ENCODE measurements around the gene SYNRG. TPM values are rescaled to one million over a fixed set of nuclear protein-coding genes. Genes with fewer than 3 reads are reported as not detected.

Gene SYNRG
- total and polyA plus RNA-seq, 9 donors = 10.9 to 40.0 (median 31.1) TPM

DNA sequence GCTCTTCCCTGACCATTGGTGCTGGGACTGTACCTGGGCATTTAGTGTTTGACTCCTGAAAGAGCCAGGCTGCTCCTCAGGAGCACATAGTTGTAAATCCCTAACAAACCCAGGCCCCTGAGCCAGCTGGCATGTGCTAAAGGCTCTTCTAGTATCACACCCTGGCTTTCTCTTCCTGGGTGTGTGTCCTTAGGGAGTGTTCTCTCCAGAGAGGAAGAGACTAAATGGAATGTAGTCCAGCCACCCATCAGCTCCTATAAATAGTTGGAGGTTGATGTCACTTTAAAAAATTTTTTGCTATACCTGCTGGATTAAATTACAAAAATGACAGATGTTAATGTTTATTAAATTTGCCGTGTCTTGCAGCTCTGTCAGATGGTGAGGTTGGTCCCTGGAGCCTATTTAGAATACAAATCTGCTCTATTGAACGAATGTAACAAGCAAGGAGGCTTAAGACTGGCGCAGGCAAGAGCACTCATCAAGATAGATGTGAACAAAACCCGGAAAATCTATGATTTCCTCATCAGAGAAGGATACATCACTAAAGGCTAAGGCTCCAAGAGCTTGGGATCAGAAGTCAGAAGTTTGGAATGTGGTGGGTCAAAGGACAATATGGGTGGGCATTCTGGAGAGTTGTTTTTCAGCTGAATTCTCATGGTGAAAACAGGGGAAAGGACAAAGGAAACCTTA is 132.6 kb downstream of the SYNRG start:
- Histone ChIP-seq H3K4me1 (ENCODE audit: insufficient read depth) (no peaks in the 10 kb centered on the region), H3K27ac (no peak overlapping the region), H3K4me3 (no peak overlapping the region), H3K36me3 (no peaks in the 10 kb centered on the region), H3K9me3 (no peaks in the 10 kb centered on the region), H3K27me3 (no peaks in the 10 kb centered on the region)
- intact Hi-C loops (cut with DNase I) = no loop called here
- TF ChIP-seq POLR2A (IDR thresholded peaks at IDR 0.05) (no peak), EP300 (IDR thresholded peaks at IDR 0.05) (no peak)
- TF ChIP-seq, protein P1, sequence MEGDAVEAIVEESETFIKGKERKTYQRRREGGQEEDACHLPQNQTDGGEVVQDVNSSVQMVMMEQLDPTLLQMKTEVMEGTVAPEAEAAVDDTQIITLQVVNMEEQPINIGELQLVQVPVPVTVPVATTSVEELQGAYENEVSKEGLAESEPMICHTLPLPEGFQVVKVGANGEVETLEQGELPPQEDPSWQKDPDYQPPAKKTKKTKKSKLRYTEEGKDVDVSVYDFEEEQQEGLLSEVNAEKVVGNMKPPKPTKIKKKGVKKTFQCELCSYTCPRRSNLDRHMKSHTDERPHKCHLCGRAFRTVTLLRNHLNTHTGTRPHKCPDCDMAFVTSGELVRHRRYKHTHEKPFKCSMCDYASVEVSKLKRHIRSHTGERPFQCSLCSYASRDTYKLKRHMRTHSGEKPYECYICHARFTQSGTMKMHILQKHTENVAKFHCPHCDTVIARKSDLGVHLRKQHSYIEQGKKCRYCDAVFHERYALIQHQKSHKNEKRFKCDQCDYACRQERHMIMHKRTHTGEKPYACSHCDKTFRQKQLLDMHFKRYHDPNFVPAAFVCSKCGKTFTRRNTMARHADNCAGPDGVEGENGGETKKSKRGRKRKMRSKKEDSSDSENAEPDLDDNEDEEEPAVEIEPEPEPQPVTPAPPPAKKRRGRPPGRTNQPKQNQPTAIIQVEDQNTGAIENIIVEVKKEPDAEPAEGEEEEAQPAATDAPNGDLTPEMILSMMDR (IDR thresholded peaks at IDR 0.05) = no peak
- no peak for DNase-seq
- WGBS, 3 donors = 65 to 72% (median 68%) methylated on average over 4 of the region's 4 CpGs

DNA sequence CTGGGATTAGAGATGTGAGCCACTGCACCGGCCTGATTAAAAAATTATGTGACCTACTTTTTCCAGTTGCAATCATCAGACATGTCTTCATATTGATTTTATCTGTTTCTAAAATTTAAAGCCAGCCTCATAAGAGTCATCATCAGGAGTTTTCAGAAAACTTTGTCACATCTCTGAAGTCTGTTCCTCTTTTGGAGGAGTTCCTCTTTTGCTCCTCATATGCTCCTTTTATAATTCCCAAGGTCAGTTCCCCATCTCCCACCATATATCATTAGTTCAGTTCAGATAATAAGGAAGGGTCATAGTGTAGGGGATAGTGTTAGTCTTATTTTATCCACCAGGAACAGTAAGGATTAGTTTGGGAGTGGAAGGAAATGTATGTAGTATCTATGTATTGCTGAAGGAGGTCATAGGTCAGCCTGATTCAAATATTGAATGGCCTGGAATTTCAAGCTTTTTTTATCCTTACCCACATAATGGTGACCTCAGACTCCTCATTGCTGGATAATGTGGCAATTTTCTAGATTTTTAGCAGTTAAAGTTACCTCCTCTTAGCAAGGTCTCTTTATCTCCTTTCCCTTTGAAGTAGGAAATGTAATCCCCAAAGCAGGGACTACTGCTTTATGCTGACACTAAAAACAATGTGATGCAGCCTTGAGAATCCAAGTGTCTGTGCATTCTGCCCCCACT is 133.3 kb downstream of the SYNRG start:
- no peak for TF ChIP-seq POLR2A (IDR thresholded peaks at IDR 0.05)
- no peak for TF ChIP-seq EP300 (IDR thresholded peaks at IDR 0.05)
- TF ChIP-seq, protein P1 (IDR thresholded peaks at IDR 0.05) = no peak
- intact Hi-C loops (cut with DNase I) = no loop called here
- WGBS, 3 donors = 83 to 98% (median 92%) methylated on average over 1 of the region's 1 CpG
- Histone ChIP-seq H3K4me1 (ENCODE audit: insufficient read depth) (no peaks in the 10 kb centered on the region), H3K36me3 (no peaks in the 10 kb centered on the region), H3K27ac (no peak overlapping the region), H3K4me3 (no peak overlapping the region), H3K9me3 (no peaks in the 10 kb centered on the region), H3K27me3 (no peaks in the 10 kb centered on the region)
- no peak for DNase-seq

DNA sequence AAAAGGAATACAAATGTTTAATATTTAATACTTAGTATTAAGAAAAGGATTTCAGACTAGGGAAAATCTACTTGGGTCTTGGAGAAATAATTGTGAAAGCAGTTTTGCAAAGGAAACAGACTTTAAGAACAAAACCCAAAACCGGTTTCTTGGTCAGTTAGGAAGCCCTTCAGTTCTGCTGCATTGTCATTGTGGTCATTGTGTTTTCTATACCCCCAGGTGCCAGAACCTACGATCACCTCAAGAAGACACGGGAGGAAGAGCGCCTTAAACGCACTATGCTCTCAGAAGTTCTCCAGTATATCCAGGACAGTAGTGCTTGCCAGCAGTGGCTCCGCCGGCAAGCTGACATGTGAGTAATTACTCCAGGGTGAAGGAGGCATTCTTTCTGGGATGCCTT is 139.0 kb downstream of the SYNRG start:
- 85 to 88% (median 87%) methylated on average over 7 of the region's 7 CpGs for WGBS, 3 donors
- no peak for DNase-seq
- TF ChIP-seq, protein P1 (IDR thresholded peaks at IDR 0.05) = no peak
- TF ChIP-seq EP300 (IDR thresholded peaks at IDR 0.05) (no peak), POLR2A (IDR thresholded peaks at IDR 0.05) (no peak)
- intact Hi-C loops (cut with DNase I) = no loop called here
- H3K27me3 ChIP-seq = no peaks in the 10 kb centered on the region
- no peaks in the 10 kb centered on the region for H3K4me1 ChIP-seq (ENCODE audit: insufficient read depth)
- no peak overlapping the region for H3K27ac ChIP-seq
- no peaks in the 10 kb centered on the region for H3K36me3 ChIP-seq
- H3K4me3 ChIP-seq = no peak overlapping the region
- H3K9me3 ChIP-seq = no peaks in the 10 kb centered on the region

DNA sequence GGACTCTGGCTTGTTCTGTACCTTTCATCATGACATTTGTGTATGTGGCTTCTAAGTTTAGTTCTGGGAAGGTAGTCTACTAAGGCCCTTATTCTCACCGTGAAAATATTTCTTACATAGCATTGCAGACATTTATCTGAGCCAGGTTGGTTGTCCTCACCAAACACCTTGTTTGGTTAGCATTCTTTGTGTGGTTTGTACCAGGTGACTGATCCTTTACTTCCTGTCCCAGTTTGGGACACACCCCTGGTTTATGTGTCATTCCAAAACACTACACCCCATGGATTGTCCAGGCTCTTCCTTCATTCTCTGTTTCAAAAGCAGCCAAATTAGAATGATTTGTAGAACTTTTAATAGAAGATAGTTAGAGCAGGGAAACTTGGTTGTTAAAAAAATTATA is 142.7 kb downstream of the SYNRG start:
- 92 to 98% (median 96%) methylated on average over 1 of the region's 1 CpG for WGBS, 3 donors

More for the DNA sequence above, 142.7 kb downstream of the SYNRG start:
- TF ChIP-seq, protein P1 (IDR thresholded peaks at IDR 0.05) = no peak
- TF ChIP-seq EP300 (IDR thresholded peaks at IDR 0.05) (no peak), POLR2A (IDR thresholded peaks at IDR 0.05) (no peak)
- H3K4me3 ChIP-seq = no peak overlapping the region
- no peaks in the 10 kb centered on the region for H3K27me3 ChIP-seq
- H3K36me3 ChIP-seq = no peaks in the 10 kb centered on the region
- H3K27ac ChIP-seq = no peak overlapping the region
- DNase-seq = no peak
- H3K9me3 ChIP-seq = no peaks in the 10 kb centered on the region
- intact Hi-C loops (cut with DNase I) = no loop called here
- no peaks in the 10 kb centered on the region for H3K4me1 ChIP-seq (ENCODE audit: insufficient read depth)
